ENCODE data around the gene NSG2.
"Not testable (repeated sequence)": the region's sequence is repeated elsewhere in the genome, so short reads cannot be mapped to it uniquely, and the experiment has no call there.

The NSG2 gene

DNA sequence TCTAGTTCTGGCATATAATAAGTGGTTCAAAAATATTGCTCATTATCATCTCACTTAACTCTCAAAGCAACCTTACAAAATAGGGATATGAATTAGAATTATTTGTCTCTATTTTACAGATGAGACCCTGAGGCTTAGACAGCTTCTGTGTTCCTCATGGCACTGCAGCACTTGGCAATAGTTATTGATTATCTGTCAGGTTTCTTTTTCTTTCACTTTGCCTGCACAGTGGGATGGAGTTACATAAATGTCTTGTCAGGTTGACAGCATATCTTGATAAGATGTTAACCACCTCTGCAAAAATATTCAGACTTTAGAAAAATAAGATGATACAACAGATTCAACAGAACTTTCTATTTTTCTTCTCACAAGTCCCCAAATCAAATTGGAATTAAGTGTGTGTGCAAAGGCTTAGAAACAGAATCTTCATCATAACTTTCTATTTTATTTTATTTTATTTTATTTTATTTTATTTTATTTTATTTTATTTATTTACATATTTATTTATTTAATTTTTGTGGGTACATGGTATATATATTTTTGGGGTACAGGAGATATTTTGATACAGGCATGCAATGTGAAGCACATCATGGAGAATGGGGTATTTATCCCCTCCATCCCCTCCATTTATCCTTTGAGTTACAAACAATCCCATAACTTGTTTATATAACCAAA lies 17.7 kb downstream of the NSG2 start:
- no peak for FAIRE-seq

DNA sequence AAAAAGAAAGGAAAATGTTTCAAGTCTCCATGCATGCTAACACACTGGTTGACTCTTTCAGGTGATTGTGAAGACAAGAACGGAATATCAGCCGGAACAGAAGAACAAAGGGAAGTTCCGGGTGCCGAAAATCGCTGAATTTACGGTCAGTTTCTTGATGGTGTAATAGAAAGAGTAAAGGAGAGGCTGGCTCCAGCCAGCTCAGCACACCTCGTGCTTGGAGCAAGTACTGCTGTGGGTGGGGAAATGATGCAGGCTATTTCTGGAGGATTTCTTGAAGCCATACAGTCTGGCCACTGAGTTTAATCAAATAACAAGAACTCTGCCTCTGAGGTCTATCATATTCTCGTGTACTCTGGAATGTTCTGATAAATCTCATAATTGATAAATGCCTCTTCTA lies 18.7 kb downstream of the NSG2 start:
- FAIRE-seq = no peak

GRCh38 chr5:174065528-174066197 lies 20.2 kb downstream of the NSG2 start:
- no peak for FAIRE-seq

- FAIRE-seq = no peak
These were observed 22.0 kb downstream of the NSG2 start for GRCh38 chr5:174067499-174067898.

DNA sequence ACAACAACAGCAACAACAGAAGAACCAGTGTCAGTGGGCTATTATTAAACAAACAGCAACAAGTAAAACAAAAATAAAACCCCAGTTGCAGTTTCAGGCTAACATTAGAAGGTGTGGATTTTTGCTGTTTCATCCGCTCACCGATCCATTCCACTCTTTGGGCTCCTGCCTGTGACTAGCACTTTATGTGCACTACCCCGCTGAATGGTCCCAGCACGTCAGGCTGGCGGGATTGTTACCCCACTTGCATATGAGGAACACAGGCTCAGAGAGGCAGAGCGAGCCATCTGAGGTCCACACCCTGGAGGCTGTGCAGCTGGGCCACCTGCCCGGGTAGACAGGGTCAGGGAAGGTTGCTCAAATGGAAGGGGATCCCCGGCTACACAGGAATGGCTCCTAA lies 26.0 kb downstream of the NSG2 start:
- FAIRE-seq = no peak

DNA sequence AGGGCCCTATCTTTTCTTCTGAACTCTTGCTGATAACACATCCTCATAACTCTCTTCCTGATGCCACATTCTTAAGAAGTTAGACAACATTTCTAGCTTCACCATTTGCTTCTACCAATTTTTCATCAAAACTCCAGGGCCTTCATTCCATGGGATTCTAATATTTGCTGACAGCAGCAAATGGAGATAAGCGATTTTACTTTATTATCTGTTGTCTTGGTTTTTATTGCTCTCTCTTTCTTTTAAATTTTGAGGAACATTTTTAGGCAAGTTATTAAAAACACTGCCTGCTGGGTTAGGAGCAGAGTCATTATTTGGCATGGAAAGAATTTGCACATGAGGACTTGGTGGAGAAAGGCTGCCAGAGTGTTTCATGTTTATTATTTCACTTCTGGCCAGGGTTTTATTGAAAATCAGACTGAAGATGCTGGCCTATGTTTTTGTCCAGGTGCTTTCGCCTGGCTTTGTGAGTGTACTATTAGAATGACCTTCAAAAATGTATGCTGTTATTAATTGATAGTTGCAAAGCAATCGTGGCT lies 27.7 kb downstream of the NSG2 start:
- FAIRE-seq = no peak

GRCh38 chr5:174074369-174074768 lies 28.9 kb downstream of the NSG2 start:
- no peak for FAIRE-seq

- FAIRE-seq = no peak
These were observed 32.9 kb downstream of the NSG2 start for GRCh38 chr5:174078416-174078815.

DNA sequence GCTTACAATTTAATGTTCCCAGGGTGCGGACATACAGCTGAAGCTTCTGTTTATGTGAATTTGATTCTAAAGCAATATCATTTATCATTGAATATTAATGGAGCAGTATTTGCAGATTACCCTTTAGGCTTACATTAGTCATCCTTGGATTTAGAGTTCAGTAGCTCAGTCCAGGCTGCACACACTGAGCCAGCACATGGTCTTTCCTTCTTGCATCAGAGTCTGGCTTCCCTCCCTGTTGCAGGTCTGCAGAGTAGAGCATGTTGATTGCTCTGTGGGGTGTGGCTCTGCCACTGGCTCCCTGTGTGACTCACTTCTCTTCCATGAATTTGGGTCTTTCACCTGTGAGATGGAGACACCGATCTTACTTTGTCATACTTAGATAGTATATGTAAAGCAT lies 36.8 kb downstream of the NSG2 start:
- no peak for FAIRE-seq

DNA sequence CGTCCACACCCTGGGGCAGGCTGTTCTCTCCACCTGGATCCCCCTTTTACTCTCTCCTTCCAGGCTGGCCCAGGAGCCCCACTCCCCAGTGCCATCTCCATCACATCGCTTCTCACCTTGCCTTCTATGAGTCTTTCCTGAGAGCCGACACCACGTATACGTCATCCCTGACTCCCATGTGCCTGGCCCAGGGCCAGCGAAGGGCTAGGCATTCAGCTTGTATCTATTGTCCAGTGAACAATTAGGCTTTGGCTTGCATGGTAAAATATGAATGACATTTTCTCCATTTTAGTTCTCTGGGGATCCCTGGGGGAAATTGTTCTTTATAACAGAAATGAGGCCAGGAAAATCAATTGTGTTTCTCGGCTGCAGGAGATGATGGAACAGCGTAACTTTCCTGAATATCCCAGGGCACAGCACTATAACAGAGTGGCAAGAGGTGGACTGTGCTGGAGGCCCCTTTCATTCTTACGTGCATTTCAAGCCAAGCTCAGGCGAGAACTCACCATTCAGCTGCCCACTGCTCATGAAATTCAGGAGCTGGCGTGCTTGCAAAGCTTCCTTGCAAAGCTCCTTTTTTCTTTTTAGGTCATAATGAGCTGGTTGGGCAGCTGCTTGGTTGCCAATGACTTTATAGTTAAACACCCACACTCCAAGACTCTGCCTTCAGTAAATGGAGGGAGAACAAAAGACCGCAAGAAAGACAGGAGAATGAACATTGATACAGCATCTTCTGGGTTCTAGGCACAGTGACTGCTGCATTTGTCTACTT lies 37.7 kb downstream of the NSG2 start:
- no peak for FAIRE-seq

- no peak for FAIRE-seq
These were observed 39.2 kb downstream of the NSG2 start for GRCh38 chr5:174084691-174085154.

GRCh38 chr5:174086751-174087150 lies 41.2 kb downstream of the NSG2 start:
- no peak for FAIRE-seq

- no peak for FAIRE-seq
These were observed 42.3 kb downstream of the NSG2 start for GRCh38 chr5:174087783-174088182.

DNA sequence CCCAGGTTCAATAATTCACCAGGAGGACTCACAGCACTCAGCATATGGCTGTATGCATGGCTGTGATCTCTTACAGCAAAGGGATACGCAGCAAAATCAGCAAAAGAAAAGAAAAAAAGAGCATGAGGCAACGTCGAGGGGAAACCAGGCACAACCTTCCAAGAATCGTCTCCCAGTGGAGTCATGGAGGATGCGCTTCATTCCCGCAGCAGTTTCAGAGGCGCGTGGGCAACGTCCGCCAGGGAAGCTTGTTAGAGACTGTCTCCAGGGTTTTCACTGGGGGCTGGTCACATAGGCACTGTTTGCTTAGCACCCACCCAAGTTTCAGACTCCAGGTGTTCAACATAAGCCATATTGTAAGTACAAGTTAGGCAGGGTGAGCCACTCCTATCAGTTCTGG lies 44.6 kb downstream of the NSG2 start:
- FAIRE-seq = no peak

DNA sequence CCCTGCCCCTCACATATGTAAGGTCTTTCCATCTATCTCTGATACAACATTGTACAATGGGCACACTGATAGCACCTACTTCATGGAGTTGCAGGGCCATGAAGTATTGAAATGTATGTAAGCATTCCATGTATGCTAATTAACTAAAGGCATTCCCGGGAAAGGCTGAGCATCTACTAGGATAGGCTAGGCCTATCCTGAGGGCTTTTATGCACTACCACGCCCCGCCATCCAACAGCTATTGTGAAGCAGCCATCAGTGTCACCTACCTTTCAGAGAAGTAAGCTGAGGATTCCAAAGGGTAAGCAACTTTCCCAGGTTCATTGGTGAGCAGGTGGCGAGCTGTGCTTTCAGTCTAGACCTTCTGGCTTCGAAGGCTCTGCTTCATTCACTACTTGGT lies 47.6 kb downstream of the NSG2 start:
- FAIRE-seq = no peak

DNA sequence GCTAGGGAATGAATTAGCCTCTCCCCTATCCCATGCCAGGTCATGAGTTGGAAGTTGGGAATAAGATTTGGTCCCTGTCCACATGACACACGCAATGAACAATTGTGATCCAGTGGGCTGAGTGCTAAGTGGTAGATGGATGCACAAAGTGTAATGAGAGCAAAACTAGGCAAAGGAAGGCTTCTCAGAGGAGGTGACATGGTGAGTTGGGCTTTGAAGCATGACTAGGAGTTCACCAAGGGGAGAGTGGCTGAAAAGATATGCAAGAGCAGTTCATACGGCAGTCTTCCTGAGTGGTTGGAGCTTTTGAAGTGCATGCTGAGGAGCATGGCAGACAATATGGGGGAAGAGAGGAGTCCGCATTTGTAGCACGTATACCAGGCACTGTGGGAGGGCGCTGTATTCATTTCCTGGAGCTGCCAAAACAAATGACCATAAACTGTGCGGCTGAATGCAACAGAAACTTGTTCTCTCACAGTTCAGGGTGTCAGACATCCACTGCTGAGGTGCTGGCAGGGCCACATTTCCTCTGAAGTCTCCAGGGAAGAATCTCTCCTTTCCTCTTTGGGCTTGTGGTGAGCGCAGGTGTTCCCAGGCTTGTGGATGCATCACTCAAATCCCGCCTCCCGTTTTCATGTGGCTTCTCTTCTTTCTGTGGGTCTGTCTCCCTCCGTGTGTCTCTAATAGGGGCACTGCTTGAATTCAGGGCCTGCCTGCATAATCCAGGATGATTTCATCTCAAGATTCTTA lies 49.5 kb downstream of the NSG2 start:
- FAIRE-seq = no peak

DNA sequence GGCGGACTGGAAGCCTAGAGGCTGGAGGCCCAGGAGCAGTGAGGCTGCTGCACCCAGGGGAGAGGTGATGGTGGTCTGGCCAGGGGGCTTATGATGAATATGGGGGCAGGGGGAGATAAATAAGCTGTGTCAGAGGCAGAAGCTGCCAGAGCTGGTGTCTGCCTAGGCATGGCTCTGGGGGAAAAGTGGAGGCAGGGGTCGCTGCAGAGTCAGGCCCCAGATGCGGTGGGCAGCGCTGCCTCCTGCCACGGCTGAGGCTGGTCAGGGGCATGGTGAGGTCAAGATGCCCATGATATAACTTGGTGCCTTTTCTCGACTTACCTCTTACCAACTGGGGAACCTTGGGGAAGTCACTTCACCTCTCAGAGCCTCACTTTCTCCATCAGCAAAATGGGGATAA lies 51.1 kb downstream of the NSG2 start:
- FAIRE-seq = no peak

DNA sequence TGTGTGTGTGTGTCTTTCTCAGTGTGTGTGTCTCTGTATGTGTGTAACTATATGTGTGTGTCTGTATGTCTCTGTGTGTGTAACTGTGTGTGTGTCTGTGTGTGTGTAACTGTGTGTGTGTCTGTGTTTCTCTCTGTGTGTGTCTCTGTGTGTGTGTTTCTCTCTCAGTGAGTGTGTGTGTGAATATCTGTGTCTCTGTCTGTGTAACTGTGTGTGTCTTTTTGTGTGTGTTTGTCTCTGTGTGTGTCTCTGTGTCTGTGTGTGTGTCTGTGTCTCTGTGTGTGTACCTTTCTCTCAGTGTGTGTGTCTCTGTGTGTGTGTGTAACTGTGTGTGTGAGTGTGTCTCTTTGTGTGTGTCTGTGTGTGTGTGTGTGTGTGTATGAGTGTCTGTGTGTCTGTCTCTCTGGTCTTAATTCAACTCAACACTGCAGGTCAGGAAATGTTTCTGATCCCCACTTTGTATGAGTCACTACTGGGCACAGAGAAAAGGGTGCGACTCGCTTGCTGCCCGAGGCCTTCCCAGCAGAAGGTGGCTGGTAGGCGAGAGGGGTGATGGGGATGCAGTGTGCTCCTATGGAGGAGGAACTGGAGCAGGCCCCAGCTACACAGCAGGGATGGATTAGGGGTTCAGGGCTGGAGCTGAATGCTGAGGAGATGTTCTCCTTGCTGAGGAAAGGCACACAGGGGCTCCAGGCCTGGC lies 52.1 kb downstream of the NSG2 start:
- no peak for FAIRE-seq

GRCh38 chr5:174098694-174099093 lies 53.2 kb downstream of the NSG2 start:
- no peak for FAIRE-seq

- no peak for FAIRE-seq
These were observed 55.0 kb downstream of the NSG2 start for GRCh38 chr5:174100490-174100889.

DNA sequence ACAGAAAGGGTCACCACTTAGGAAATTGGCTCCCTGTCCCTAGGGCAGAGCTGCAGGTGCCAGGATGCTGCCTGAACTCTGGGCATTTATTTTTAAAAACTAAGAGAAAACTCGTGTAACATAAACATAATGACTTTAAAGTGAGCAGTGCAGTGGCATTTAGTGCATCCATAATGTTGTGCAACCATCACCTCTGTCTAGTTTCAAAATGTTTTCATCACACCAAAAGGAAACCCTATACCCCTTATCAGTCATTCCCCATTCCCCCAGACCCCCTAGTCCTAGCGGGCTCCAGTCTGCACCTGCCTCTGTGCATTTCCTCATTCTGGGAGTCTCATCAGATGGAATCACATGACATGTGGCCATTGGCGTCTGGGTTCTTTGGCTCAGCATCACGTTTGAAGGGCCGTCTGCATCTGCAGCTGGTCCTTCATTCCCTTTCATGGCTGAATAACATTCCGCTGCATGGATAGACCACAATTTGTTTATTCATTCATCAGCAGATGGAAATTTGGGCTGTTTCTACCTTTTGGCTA lies 55.8 kb downstream of the NSG2 start:
- no peak for FAIRE-seq

DNA sequence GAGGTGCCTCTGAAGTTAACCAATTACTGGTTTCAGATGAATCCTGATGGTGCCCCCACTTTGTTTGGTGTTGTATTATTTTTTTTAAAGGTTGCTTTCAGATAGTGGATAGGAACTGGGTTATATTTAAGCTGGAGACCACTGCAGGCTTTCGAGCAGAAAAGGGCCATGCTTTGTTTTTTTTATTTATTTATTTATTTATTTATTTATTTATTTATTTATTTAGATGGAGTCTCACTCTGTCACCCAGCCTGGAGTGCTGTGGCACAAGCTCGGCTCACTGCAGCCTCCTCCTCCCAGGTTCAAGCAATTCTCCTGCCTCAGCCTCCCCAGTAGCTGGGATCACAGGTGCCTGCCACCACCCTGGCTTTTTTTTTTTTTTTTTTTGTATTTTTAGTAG lies 57.1 kb downstream of the NSG2 start:
- not testable (repeated sequence) for FAIRE-seq

All from endometrium (tissue), 2 donors.